Measurements from ENCODE around the gene ADAMTS12.

The ADAMTS12 gene, protein sequence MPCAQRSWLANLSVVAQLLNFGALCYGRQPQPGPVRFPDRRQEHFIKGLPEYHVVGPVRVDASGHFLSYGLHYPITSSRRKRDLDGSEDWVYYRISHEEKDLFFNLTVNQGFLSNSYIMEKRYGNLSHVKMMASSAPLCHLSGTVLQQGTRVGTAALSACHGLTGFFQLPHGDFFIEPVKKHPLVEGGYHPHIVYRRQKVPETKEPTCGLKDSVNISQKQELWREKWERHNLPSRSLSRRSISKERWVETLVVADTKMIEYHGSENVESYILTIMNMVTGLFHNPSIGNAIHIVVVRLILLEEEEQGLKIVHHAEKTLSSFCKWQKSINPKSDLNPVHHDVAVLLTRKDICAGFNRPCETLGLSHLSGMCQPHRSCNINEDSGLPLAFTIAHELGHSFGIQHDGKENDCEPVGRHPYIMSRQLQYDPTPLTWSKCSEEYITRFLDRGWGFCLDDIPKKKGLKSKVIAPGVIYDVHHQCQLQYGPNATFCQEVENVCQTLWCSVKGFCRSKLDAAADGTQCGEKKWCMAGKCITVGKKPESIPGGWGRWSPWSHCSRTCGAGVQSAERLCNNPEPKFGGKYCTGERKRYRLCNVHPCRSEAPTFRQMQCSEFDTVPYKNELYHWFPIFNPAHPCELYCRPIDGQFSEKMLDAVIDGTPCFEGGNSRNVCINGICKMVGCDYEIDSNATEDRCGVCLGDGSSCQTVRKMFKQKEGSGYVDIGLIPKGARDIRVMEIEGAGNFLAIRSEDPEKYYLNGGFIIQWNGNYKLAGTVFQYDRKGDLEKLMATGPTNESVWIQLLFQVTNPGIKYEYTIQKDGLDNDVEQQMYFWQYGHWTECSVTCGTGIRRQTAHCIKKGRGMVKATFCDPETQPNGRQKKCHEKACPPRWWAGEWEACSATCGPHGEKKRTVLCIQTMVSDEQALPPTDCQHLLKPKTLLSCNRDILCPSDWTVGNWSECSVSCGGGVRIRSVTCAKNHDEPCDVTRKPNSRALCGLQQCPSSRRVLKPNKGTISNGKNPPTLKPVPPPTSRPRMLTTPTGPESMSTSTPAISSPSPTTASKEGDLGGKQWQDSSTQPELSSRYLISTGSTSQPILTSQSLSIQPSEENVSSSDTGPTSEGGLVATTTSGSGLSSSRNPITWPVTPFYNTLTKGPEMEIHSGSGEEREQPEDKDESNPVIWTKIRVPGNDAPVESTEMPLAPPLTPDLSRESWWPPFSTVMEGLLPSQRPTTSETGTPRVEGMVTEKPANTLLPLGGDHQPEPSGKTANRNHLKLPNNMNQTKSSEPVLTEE (N-terminal part only)

DNA sequence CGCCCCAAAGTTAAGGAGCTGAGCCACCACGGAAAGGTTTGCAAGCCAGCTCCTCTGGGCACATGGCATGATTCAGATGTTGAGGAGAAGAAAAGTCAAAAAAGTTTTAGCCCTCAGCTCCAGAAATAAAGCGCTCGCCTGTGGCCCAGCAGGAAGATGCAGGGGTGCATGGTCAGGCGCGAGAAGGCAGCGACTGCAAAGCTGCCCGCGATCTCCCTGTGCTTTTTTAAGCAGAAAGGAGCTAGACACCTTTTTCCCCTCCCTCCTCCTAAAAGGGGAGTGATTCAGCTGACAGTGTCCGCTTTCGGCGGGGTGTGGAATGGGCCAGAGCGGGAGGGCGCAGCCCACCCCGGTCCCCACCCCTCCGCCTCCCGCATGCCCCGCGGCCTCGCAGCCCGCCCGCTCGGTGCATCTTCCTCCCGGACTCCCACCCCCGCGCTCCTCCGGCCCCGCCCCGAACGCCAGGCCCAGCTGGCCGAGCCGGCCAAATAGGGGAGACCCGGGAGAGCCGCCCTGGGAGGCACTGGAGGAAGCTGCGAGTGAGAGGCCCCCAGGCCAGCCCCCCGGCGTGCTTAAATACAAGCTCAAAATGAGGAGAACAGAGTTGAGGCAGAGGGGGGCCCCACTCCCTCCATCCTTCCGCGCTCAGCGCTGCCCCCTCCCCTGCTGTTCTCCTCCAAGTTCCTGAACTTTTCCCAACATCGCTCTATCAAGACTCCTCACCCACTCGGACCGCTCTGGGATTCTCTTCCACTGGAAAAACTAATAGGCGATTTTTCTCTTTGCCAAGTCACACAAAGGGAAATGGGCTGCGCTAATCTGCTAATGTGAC, at the start of gene ADAMTS12:
Gene ADAMTS12 (minus strand): TSS at position 203 of the 832 bp plus-strand sequence. CDS start 134 bp downstream, at position 69.
- Histone ChIP-seq H3K36me3 (ENCODE audit: control insufficient read depth in 2 of 2, insufficient read depth in 2 of 2, low read length in 2 of 2) (no peaks in the 10 kb centered on the region), H3K9me3 (ENCODE audit: control insufficient read depth in 2 of 2, low read length in 2 of 2) (no peaks in the 10 kb centered on the region), H3K4me1 (ENCODE audit: control insufficient read depth in 2 of 2, insufficient read depth in 2 of 2, low read length in 2 of 2) (no peaks in the 10 kb centered on the region), H3K4me3 (ENCODE audit: low read length in 2 of 2) (peak within 1 kb of the TSS; percentile 22 to 60), H3K27ac (ENCODE audit: low read depth in 2 of 2, low read length in 2 of 2) (no peak within 1 kb of the TSS), H3K27me3 (ENCODE audit: control insufficient read depth in 2 of 2, insufficient read depth in 2 of 2, low read length in 2 of 2) (peaks cover 0 to 5% of the 10 kb centered on the region in 2 donors), H3K9ac (ENCODE audit: low read depth in 1 of 2, low read length in 2 of 2) (no peak within 1 kb of the TSS)

DNA sequence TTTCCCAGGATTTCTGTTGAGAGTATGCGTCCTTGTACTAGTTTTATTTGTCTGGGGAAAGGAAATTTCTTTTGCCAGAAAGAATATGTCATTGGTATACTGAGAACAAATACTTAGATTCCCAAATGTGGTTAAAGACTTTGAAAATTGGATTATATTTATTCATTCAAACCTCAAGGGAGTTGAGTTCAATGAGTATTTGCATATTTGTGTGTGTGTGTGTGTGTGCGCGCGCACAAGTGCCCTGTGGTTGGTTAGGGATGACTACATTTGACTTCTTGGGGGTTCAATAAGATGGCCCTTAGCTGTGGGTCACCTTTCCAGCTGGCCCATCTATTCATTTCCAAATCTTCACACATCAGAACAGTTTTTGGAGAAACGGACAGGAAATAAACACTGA, 49.3 kb upstream of the ADAMTS12 start:
- Histone ChIP-seq H3K27ac (ENCODE audit: low read depth in 2 of 2, low read length in 2 of 2) (no peak overlapping the region), H3K4me1 (ENCODE audit: control insufficient read depth in 2 of 2, insufficient read depth in 2 of 2, low read length in 2 of 2) (no peaks in the 10 kb centered on the region), H3K36me3 (ENCODE audit: control insufficient read depth in 2 of 2, insufficient read depth in 2 of 2, low read length in 2 of 2) (no peaks in the 10 kb centered on the region), H3K4me3 (ENCODE audit: low read length in 2 of 2) (no peak overlapping the region), H3K9me3 (ENCODE audit: control insufficient read depth in 2 of 2, low read length in 2 of 2) (no peaks in the 10 kb centered on the region), H3K9ac (ENCODE audit: low read depth in 1 of 2, low read length in 2 of 2) (no peak overlapping the region), H3K27me3 (ENCODE audit: control insufficient read depth in 2 of 2, insufficient read depth in 2 of 2, low read length in 2 of 2) (peaks cover 5 to 10% of the 10 kb centered on the region in 2 donors)

DNA sequence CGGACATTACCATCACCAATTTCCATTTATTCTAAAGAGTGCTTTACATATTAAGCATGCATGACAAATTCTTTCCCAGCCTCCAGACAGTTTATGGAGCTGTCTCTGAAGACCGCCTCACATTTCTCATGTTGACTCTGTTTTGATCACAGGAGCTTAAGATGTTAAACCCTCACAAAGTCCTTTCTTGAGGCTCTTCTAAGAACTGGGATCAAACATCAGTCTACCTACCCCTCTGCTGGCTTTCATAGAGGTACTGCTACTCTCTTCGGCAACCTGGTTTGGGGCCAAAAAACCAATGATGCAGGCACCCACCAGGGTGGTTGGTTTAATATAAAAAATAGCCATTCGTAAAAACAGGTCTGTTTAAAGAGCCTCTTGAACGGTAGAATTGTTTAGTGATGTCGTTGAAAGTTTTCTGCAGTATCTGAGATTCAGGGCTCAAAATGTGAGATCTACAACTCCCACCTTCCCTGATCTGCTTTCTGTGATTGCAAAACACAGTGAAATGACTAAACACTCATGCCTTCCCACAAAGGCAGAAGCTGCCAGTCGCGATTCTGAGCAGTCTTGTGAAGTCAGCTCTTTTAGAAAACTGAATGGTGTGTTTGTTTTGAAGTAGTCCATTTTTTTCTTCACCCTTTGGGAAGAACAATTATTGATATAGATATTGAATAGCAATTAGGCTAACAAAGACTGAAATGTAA, 47.9 kb upstream of the ADAMTS12 start:
- peaks cover 5 to 14% of the 10 kb centered on the region in 2 donors for H3K27me3 ChIP-seq (ENCODE audit: control insufficient read depth in 2 of 2, insufficient read depth in 2 of 2, low read length in 2 of 2)
- no peaks in the 10 kb centered on the region for H3K36me3 ChIP-seq (ENCODE audit: control insufficient read depth in 2 of 2, insufficient read depth in 2 of 2, low read length in 2 of 2)
- H3K9ac ChIP-seq (ENCODE audit: low read depth in 1 of 2, low read length in 2 of 2) = no peak overlapping the region
- H3K4me1 ChIP-seq (ENCODE audit: control insufficient read depth in 2 of 2, insufficient read depth in 2 of 2, low read length in 2 of 2) = no peaks in the 10 kb centered on the region
- H3K9me3 ChIP-seq (ENCODE audit: control insufficient read depth in 2 of 2, low read length in 2 of 2) = no peaks in the 10 kb centered on the region
- no peak overlapping the region for H3K4me3 ChIP-seq (ENCODE audit: low read length in 2 of 2)
- H3K27ac ChIP-seq (ENCODE audit: low read depth in 2 of 2, low read length in 2 of 2) = no peak overlapping the region

DNA sequence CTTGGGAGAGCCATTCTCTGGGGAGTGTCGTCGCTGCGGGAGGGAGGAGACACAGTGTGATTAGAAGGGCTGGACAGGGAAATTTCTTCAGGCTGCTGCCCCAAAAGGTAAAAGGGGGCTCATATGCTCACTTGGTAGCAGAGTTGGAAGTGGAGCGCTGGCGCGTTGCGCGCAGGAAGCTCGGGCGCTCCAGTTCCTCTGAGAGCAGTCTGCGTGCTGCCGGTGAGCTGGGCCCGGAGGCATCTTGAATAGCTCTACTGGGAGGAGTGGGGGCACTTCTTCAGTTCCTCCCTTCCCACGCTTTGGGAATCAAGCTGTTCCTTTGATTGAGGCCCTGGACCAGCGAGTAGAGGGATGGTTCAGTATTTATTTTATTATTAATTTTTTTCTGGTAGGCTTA, 47.1 kb upstream of the ADAMTS12 start:
- H3K27ac ChIP-seq (ENCODE audit: low read depth in 2 of 2, low read length in 2 of 2) = no peak overlapping the region
- no peak overlapping the region for H3K4me3 ChIP-seq (ENCODE audit: low read length in 2 of 2)
- no peaks in the 10 kb centered on the region for H3K4me1 ChIP-seq (ENCODE audit: control insufficient read depth in 2 of 2, insufficient read depth in 2 of 2, low read length in 2 of 2)
- no peak overlapping the region for H3K9ac ChIP-seq (ENCODE audit: low read depth in 1 of 2, low read length in 2 of 2)
- no peaks in the 10 kb centered on the region for H3K36me3 ChIP-seq (ENCODE audit: control insufficient read depth in 2 of 2, insufficient read depth in 2 of 2, low read length in 2 of 2)
- peaks cover 5 to 14% of the 10 kb centered on the region in 2 donors for H3K27me3 ChIP-seq (ENCODE audit: control insufficient read depth in 2 of 2, insufficient read depth in 2 of 2, low read length in 2 of 2)
- no peaks in the 10 kb centered on the region for H3K9me3 ChIP-seq (ENCODE audit: control insufficient read depth in 2 of 2, low read length in 2 of 2)

DNA sequence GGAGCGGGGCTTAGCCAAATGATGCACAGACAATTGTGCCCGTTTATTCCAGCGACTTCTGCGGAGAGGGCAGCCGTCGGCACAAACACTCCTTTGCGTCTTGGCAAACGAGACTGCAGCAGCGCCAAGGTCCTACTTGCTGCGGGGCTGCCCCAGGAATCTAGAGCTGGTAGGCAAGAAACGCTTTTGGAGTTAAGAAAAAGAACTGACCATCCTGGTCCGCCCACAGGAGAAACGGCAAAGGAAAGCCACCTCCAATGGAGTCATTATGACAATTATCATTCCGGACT, 46.7 kb upstream of the ADAMTS12 start:
- Histone ChIP-seq H3K4me1 (ENCODE audit: control insufficient read depth in 2 of 2, insufficient read depth in 2 of 2, low read length in 2 of 2) (no peaks in the 10 kb centered on the region), H3K9me3 (ENCODE audit: control insufficient read depth in 2 of 2, low read length in 2 of 2) (no peaks in the 10 kb centered on the region), H3K36me3 (ENCODE audit: control insufficient read depth in 2 of 2, insufficient read depth in 2 of 2, low read length in 2 of 2) (no peaks in the 10 kb centered on the region), H3K4me3 (ENCODE audit: low read length in 2 of 2) (no peak overlapping the region), H3K27me3 (ENCODE audit: control insufficient read depth in 2 of 2, insufficient read depth in 2 of 2, low read length in 2 of 2) (peaks cover 5 to 14% of the 10 kb centered on the region in 2 donors), H3K9ac (ENCODE audit: low read depth in 1 of 2, low read length in 2 of 2) (no peak overlapping the region), H3K27ac (ENCODE audit: low read depth in 2 of 2, low read length in 2 of 2) (no peak overlapping the region)

DNA sequence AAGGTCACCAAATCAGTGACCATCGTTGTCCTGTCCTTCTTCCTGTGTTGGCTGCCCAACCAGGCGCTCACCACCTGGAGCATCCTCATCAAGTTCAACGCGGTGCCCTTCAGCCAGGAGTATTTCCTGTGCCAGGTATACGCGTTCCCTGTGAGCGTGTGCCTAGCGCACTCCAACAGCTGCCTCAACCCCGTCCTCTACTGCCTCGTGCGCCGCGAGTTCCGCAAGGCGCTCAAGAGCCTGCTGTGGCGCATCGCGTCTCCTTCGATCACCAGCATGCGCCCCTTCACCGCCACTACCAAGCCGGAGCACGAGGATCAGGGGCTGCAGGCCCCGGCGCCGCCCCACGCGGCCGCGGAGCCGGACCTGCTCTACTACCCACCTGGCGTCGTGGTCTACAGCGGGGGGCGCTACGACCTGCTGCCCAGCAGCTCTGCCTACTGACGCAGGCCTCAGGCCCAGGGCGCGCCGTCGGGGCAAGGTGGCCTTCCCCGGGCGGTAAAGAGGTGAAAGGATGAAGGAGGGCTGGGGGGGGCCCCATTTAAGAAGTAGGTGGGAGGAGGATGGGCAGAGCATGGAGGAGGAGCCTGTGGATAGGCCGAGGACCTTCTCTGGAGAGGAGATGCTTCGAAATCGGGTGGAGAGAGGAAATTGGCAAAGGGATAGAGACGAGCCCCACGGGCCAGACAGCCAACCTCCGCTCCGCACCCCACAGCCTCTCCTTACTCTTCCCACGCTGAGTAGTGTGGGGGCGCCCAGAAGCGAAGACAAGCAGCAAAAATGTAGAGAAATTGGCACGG, 46.1 kb upstream of the ADAMTS12 start:
- H3K9me3 ChIP-seq (ENCODE audit: control insufficient read depth in 2 of 2, low read length in 2 of 2) = no peaks in the 10 kb centered on the region
- peaks cover 5 to 14% of the 10 kb centered on the region in 2 donors for H3K27me3 ChIP-seq (ENCODE audit: control insufficient read depth in 2 of 2, insufficient read depth in 2 of 2, low read length in 2 of 2)
- no peak overlapping the region for H3K4me3 ChIP-seq (ENCODE audit: low read length in 2 of 2)
- no peaks in the 10 kb centered on the region for H3K36me3 ChIP-seq (ENCODE audit: control insufficient read depth in 2 of 2, insufficient read depth in 2 of 2, low read length in 2 of 2)
- H3K9ac ChIP-seq (ENCODE audit: low read depth in 1 of 2, low read length in 2 of 2) = no peak overlapping the region
- no peak overlapping the region for H3K27ac ChIP-seq (ENCODE audit: low read depth in 2 of 2, low read length in 2 of 2)
- H3K4me1 ChIP-seq (ENCODE audit: control insufficient read depth in 2 of 2, insufficient read depth in 2 of 2, low read length in 2 of 2) = no peaks in the 10 kb centered on the region

DNA sequence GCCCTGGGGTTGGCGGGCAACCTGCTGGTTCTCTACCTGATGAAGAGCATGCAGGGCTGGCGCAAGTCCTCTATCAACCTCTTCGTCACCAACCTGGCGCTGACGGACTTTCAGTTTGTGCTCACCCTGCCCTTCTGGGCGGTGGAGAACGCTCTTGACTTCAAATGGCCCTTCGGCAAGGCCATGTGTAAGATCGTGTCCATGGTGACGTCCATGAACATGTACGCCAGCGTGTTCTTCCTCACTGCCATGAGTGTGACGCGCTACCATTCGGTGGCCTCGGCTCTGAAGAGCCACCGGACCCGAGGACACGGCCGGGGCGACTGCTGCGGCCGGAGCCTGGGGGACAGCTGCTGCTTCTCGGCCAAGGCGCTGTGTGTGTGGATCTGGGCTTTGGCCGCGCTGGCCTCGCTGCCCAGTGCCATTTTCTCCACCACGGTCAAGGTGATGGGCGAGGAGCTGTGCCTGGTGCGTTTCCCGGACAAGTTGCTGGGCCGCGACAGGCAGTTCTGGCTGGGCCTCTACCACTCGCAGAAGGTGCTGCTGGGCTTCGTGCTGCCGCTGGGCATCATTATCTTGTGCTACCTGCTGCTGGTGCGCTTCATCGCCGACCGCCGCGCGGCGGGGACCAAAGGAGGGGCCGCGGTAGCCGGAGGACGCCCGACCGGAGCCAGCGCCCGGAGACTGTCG, 45.4 kb upstream of the ADAMTS12 start:
- Histone ChIP-seq H3K9ac (ENCODE audit: low read depth in 1 of 2, low read length in 2 of 2) (no peak overlapping the region), H3K27me3 (ENCODE audit: control insufficient read depth in 2 of 2, insufficient read depth in 2 of 2, low read length in 2 of 2) (peaks cover 5 to 14% of the 10 kb centered on the region in 2 donors), H3K4me1 (ENCODE audit: control insufficient read depth in 2 of 2, insufficient read depth in 2 of 2, low read length in 2 of 2) (no peaks in the 10 kb centered on the region), H3K36me3 (ENCODE audit: control insufficient read depth in 2 of 2, insufficient read depth in 2 of 2, low read length in 2 of 2) (no peaks in the 10 kb centered on the region), H3K9me3 (ENCODE audit: control insufficient read depth in 2 of 2, low read length in 2 of 2) (no peaks in the 10 kb centered on the region), H3K4me3 (ENCODE audit: low read length in 2 of 2) (no peak overlapping the region), H3K27ac (ENCODE audit: low read depth in 2 of 2, low read length in 2 of 2) (no peak overlapping the region)

DNA sequence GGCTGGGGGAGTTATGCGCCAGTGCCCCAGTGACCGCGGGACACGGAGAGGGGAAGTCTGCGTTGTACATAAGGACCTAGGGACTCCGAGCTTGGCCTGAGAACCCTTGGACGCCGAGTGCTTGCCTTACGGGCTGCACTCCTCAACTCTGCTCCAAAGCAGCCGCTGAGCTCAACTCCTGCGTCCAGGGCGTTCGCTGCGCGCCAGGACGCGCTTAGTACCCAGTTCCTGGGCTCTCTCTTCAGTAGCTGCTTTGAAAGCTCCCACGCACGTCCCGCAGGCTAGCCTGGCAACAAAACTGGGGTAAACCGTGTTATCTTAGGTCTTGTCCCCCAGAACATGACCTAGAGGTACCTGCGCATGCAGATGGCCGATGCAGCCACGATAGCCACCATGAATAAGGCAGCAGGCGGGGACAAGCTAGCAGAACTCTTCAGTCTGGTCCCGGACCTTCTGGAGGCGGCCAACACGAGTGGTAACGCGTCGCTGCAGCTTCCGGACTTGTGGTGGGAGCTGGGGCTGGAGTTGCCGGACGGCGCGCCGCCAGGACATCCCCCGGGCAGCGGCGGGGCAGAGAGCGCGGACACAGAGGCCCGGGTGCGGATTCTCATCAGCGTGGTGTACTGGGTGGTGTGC, 44.7 kb upstream of the ADAMTS12 start, which contains the start of gene RXFP3:
Gene RXFP3 (plus strand): TSS at position 6 of the 636 bp plus-strand sequence. CDS start 355 bp downstream, at position 361.
- Histone ChIP-seq H3K4me1 (ENCODE audit: control insufficient read depth in 2 of 2, insufficient read depth in 2 of 2, low read length in 2 of 2) (no peaks in the 10 kb centered on the region), H3K9ac (ENCODE audit: low read depth in 1 of 2, low read length in 2 of 2) (no peak within 1 kb of the TSS)

More for the DNA sequence above, 44.7 kb upstream of the ADAMTS12 start, which contains the start of gene RXFP3:
- Histone ChIP-seq H3K4me3 (ENCODE audit: low read length in 2 of 2) (peak within 1 kb of the TSS in 1 of 2 donors; percentile 9), H3K27ac (ENCODE audit: low read depth in 2 of 2, low read length in 2 of 2) (no peak within 1 kb of the TSS), H3K36me3 (ENCODE audit: control insufficient read depth in 2 of 2, insufficient read depth in 2 of 2, low read length in 2 of 2) (no peaks in the 10 kb centered on the region), H3K27me3 (ENCODE audit: control insufficient read depth in 2 of 2, insufficient read depth in 2 of 2, low read length in 2 of 2) (peaks cover 5 to 14% of the 10 kb centered on the region in 2 donors), H3K9me3 (ENCODE audit: control insufficient read depth in 2 of 2, low read length in 2 of 2) (no peaks in the 10 kb centered on the region)

All from mucosa of rectum (tissue), 2 donors.